ENCODE measurements around the gene ARMC3. TPM values are rescaled to one million over a fixed set of nuclear protein-coding genes. Genes with fewer than 3 reads are reported as not detected.

ARMC3 gene
- total and polyA plus RNA-seq, 2 experiments from 2014 or later: 0.24 TPM; not detected in 1

GRCh38 chr10:23016636-23017035, 88.8 kb downstream of the ARMC3 start (continued):
- TF ChIP-seq ZNF462 (CRISPR knock-in tag; IDR thresholded peaks at IDR 0.05) (no peak), POLR2AphosphoS5 (IDR thresholded peaks at IDR 0.05; ENCODE audit: low read depth) (no peak), ETS1 (IDR thresholded peaks at IDR 0.05) (no peak), CREB1 (CRISPR knock-in tag; IDR thresholded peaks at IDR 0.05; ENCODE audit: low read depth) (no peak), EZH2 (IDR thresholded peaks at IDR 0.05; ENCODE audit: low read depth, unreplicated experiment) (no peak), EZH2phosphoT487 (IDR thresholded peaks at IDR 0.05; ENCODE audit: unreplicated experiment) (no peak), STAT1 (IDR thresholded peaks at IDR 0.05; ENCODE audit: unreplicated experiment) (no peak), NANOG (IDR thresholded peaks at IDR 0.05; ENCODE audit: borderline replicate concordance) (no peak), ZNF331 (CRISPR knock-in tag; IDR thresholded peaks at IDR 0.05; ENCODE audit: low read depth) (no peak)
- TF ChIP-seq, protein P1, sequence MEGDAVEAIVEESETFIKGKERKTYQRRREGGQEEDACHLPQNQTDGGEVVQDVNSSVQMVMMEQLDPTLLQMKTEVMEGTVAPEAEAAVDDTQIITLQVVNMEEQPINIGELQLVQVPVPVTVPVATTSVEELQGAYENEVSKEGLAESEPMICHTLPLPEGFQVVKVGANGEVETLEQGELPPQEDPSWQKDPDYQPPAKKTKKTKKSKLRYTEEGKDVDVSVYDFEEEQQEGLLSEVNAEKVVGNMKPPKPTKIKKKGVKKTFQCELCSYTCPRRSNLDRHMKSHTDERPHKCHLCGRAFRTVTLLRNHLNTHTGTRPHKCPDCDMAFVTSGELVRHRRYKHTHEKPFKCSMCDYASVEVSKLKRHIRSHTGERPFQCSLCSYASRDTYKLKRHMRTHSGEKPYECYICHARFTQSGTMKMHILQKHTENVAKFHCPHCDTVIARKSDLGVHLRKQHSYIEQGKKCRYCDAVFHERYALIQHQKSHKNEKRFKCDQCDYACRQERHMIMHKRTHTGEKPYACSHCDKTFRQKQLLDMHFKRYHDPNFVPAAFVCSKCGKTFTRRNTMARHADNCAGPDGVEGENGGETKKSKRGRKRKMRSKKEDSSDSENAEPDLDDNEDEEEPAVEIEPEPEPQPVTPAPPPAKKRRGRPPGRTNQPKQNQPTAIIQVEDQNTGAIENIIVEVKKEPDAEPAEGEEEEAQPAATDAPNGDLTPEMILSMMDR (conservative IDR thresholded peaks at IDR 0.05; ENCODE audit: low read depth in 2 of 2): no peak
- TF ChIP-seq, protein P2, sequence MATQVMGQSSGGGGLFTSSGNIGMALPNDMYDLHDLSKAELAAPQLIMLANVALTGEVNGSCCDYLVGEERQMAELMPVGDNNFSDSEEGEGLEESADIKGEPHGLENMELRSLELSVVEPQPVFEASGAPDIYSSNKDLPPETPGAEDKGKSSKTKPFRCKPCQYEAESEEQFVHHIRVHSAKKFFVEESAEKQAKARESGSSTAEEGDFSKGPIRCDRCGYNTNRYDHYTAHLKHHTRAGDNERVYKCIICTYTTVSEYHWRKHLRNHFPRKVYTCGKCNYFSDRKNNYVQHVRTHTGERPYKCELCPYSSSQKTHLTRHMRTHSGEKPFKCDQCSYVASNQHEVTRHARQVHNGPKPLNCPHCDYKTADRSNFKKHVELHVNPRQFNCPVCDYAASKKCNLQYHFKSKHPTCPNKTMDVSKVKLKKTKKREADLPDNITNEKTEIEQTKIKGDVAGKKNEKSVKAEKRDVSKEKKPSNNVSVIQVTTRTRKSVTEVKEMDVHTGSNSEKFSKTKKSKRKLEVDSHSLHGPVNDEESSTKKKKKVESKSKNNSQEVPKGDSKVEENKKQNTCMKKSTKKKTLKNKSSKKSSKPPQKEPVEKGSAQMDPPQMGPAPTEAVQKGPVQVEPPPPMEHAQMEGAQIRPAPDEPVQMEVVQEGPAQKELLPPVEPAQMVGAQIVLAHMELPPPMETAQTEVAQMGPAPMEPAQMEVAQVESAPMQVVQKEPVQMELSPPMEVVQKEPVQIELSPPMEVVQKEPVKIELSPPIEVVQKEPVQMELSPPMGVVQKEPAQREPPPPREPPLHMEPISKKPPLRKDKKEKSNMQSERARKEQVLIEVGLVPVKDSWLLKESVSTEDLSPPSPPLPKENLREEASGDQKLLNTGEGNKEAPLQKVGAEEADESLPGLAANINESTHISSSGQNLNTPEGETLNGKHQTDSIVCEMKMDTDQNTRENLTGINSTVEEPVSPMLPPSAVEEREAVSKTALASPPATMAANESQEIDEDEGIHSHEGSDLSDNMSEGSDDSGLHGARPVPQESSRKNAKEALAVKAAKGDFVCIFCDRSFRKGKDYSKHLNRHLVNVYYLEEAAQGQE (IDR thresholded peaks at IDR 0.05; ENCODE audit: unreplicated experiment): no peak

All from GM23338 (cell line).